ENCODE measurements around the gene SLC8A3. TPM values are rescaled to one million over a fixed set of nuclear protein-coding genes. Genes with fewer than 3 reads are reported as not detected.

The SLC8A3 gene
- total RNA-seq, 2 donors from 2014 or later, result under 0.01 to 0.66 TPM

- no peak overlapping the region for H3K27ac ChIP-seq
- 83 to 84% methylated on average over 9 of the region's 9 CpGs for WGBS, 2 donors
- ATAC-seq (no peak), DNase-seq (no peak)
- no peaks in the 10 kb centered on the region for H3K27me3 ChIP-seq
- intact Hi-C loops (cut with DNase I), result no loop called here
- H3K4me1 ChIP-seq, result peaks cover 6% of the 10 kb centered on the region
- no peaks in the 10 kb centered on the region for H3K9me3 ChIP-seq
- no peak overlapping the region for H3K4me3 ChIP-seq
- TF ChIP-seq POLR2A (IDR thresholded peaks at IDR 0.05) (no peak), CTCF (IDR thresholded peaks at IDR 0.05) (no peak)
- H3K36me3 ChIP-seq (replicated peaks in 1 of 2; ENCODE audit: insufficient read depth in 1 of 2, low read depth in 2 of 2), result no peaks in the 10 kb centered on the region
Measured at GRCh38 chr14:70032016-70032415, 156.7 kb downstream of the SLC8A3 start.

- H3K4me1 ChIP-seq, result peaks cover 6% of the 10 kb centered on the region
- no peaks in the 10 kb centered on the region for H3K9me3 ChIP-seq
- ATAC-seq, result no peak
- H3K27ac ChIP-seq, result no peak overlapping the region
- intact Hi-C loops (cut with DNase I), result no loop called here
- TF ChIP-seq POLR2A (IDR thresholded peaks at IDR 0.05), result no peak
- no peak for TF ChIP-seq CTCF (IDR thresholded peaks at IDR 0.05)
- 43 to 54% methylated on average over 6 of the region's 6 CpGs for WGBS, 2 donors
- no peak for DNase-seq
- no peaks in the 10 kb centered on the region for H3K27me3 ChIP-seq
- H3K4me3 ChIP-seq, result no peak overlapping the region
- H3K36me3 ChIP-seq (replicated peaks in 1 of 2; ENCODE audit: insufficient read depth in 1 of 2, low read depth in 2 of 2), result no peaks in the 10 kb centered on the region
Measured at GRCh38 chr14:70029296-70030132, 159.2 kb downstream of the SLC8A3 start.

- no peaks in the 10 kb centered on the region for H3K36me3 ChIP-seq (replicated peaks in 1 of 2; ENCODE audit: insufficient read depth in 1 of 2, low read depth in 2 of 2)
- H3K27ac ChIP-seq, result no peak overlapping the region
- TF ChIP-seq POLR2A (IDR thresholded peaks at IDR 0.05), result no peak
- peak; percentile 77 to 93 (median 88) for TF ChIP-seq CTCF (IDR thresholded peaks at IDR 0.05)
- H3K9me3 ChIP-seq, result no peaks in the 10 kb centered on the region
- H3K27me3 ChIP-seq, result no peaks in the 10 kb centered on the region
- WGBS, 2 donors, result 32 to 35% methylated on average over 16 to 17 of the region's 17 CpGs
- DNase-seq (peak; percentile 66 to 84 (median 76)), ATAC-seq (peak; percentile 77)
- intact Hi-C loops (cut with DNase I), result no loop called here
- H3K4me3 ChIP-seq, result no peak overlapping the region
- peaks cover 6% of the 10 kb centered on the region for H3K4me1 ChIP-seq
Measured at GRCh38 chr14:70027785-70028428, 160.8 kb downstream of the SLC8A3 start.

DNA sequence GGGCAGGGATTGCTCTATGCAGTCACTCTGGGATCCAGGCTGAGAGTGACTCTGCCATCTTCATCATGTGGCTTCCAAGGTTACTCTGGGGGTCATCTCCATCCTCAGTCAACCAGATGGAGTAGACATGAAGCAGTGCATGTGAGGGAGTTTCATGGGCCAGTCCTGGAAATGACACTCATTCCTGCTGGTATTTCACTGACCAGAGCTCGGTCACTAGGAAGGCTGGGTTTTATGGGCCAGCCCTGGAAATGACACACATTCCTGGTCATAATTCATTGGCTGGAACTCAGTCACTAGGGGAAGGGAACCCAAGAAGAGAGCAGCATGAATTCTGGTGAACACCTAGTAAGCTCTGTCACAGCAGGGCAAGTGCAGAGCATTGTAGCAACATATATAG is 164.9 kb downstream of the SLC8A3 start:
- H3K27ac ChIP-seq, result no peak overlapping the region
- no peak for ATAC-seq
- no peaks in the 10 kb centered on the region for H3K27me3 ChIP-seq
- WGBS, 2 donors, result 0 to 95% methylated on average over 1 of the region's 1 CpG
- intact Hi-C loops (cut with DNase I), result loop anchor here (5.0 kb wide), 1 partner anchor 207 kb away; no protein-coding TSS in a partner anchor
- no peak for DNase-seq
- no peaks in the 10 kb centered on the region for H3K9me3 ChIP-seq
- no peak overlapping the region for H3K4me3 ChIP-seq
- TF ChIP-seq CTCF (IDR thresholded peaks at IDR 0.05) (no peak), POLR2A (IDR thresholded peaks at IDR 0.05) (no peak)
- no peaks in the 10 kb centered on the region for H3K4me1 ChIP-seq
- no peaks in the 10 kb centered on the region for H3K36me3 ChIP-seq (replicated peaks in 1 of 2; ENCODE audit: insufficient read depth in 1 of 2, low read depth in 2 of 2)
